ENCODE results near the gene USB1. TPM values are rescaled to one million over a fixed set of nuclear protein-coding genes. Genes with fewer than 3 reads are reported as not detected.

The USB1 gene
- total RNA-seq, 1 experiment from 2014 or later = 66.0 TPM

DNA sequence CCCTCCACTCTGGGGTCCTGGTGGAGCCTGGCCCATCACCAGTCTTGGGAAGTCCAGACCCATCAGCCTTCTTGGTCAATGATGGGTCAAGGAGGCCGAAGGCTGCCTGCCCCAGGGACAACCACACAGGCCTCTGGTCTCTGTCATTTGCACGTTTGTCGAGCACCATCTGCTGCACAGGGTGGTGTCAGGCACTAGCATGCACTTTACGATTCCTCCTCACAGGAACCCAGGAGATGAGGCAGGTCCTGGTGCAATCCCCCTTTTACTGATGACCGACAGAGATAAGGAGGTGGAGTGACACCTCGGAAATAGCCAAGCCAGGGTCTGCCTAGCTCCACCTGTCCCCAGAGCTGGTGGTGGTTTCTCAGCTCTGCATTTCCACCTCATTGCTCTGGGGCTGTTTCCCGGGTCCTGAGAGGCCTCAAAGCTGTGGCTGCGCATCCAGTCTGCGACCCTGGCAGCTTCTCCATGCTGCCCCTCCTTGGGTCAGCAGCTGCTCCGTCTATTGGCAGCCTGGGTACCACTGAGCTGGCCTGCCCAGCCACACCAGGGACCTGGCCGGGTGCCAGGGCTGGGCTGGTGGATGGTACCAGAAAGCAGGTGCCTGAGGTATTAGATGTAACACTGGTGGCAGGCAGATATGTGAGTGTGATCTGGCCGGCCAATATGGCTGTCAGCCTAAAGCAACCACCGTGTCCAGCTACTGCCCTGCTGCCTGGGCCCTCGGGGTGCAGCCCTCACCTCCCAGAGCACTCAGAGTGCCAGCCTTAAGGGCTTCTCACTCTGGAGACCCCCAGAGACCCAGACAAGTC lies 34.4 kb downstream of the USB1 start:
- BruUV-seq (replicated peaks) = no TSS peak

GRCh38 chr16:58036943-58037342 lies 35.7 kb downstream of the USB1 start:
- Histone ChIP-seq H3K4me1 (replicated peaks; ENCODE audit: insufficient read depth) (no peaks in the 10 kb centered on the region), H3F3A (ENCODE audit: insufficient read depth, low read depth) (no peaks in the 10 kb centered on the region), H3K79me2 (ENCODE audit: low read depth) (no peaks in the 10 kb centered on the region), H3K27me3 (ENCODE audit: insufficient read depth, low read depth) (no peaks in the 10 kb centered on the region), H3K4me3 (no peak overlapping the region), H3K36me3 (ENCODE audit: low read depth) (no peaks in the 10 kb centered on the region), H2AFZ (no peak overlapping the region), H4K20me1 (ENCODE audit: insufficient read depth) (peaks cover 5% of the 10 kb centered on the region; the same call in 1 of the 2 replicates), H3K9me3 (ENCODE audit: insufficient read depth, low read depth) (no peaks in the 10 kb centered on the region), H3K27ac (no peak overlapping the region), H3K4me2 (no peak overlapping the region), H3K9me2 (ENCODE audit: insufficient read depth) (no peaks in the 10 kb centered on the region)
- POLR2A ChIA-PET (ENCODE audit: unreplicated experiment) = no interaction called here
- CTCF ChIA-PET = no interaction called here
- intact Hi-C loops (cut with micrococcal nuclease; ENCODE audit: unreplicated experiment) = no loop called here
- peak in 1 of 2 experiments; percentile 8 for DNase-seq
- no TSS peak for BruUV-seq (replicated peaks)
- no peak for TF ChIP-seq EZH2 (IDR thresholded peaks at IDR 0.05; ENCODE audit: low read depth)
- TF ChIP-seq, protein P1, sequence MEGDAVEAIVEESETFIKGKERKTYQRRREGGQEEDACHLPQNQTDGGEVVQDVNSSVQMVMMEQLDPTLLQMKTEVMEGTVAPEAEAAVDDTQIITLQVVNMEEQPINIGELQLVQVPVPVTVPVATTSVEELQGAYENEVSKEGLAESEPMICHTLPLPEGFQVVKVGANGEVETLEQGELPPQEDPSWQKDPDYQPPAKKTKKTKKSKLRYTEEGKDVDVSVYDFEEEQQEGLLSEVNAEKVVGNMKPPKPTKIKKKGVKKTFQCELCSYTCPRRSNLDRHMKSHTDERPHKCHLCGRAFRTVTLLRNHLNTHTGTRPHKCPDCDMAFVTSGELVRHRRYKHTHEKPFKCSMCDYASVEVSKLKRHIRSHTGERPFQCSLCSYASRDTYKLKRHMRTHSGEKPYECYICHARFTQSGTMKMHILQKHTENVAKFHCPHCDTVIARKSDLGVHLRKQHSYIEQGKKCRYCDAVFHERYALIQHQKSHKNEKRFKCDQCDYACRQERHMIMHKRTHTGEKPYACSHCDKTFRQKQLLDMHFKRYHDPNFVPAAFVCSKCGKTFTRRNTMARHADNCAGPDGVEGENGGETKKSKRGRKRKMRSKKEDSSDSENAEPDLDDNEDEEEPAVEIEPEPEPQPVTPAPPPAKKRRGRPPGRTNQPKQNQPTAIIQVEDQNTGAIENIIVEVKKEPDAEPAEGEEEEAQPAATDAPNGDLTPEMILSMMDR (conservative IDR thresholded peaks at IDR 0.05) = no peak

More for the DNA sequence above, 34.4 kb downstream of the USB1 start:
- Histone ChIP-seq H3K36me3 (ENCODE audit: low read depth) (no peaks in the 10 kb centered on the region), H3K27ac (no peak overlapping the region), H4K20me1 (ENCODE audit: insufficient read depth) (peaks cover 5% of the 10 kb centered on the region; the same call in 1 of the 2 replicates), H3K79me2 (ENCODE audit: low read depth) (0 out of 2 replicates have a peak, but pooled peaks cover 4% of the 10 kb centered on the region), H3K4me1 (replicated peaks; ENCODE audit: insufficient read depth) (no peaks in the 10 kb centered on the region), H3K4me2 (no peak overlapping the region), H3K9me3 (ENCODE audit: insufficient read depth, low read depth) (no peaks in the 10 kb centered on the region), H3K4me3 (no peak overlapping the region), H3F3A (ENCODE audit: insufficient read depth, low read depth) (no peaks in the 10 kb centered on the region), H3K27me3 (ENCODE audit: insufficient read depth, low read depth) (no peaks in the 10 kb centered on the region), H2AFZ (no peak overlapping the region), H3K9me2 (ENCODE audit: insufficient read depth) (no peaks in the 10 kb centered on the region)
- ChIA-PET CTCF (no interaction called here), POLR2A (ENCODE audit: unreplicated experiment) (no interaction called here)
- intact Hi-C loops (cut with micrococcal nuclease; ENCODE audit: unreplicated experiment) = no loop called here
- peak in 1 of 2 experiments; percentile 18 for DNase-seq
- TF ChIP-seq, protein P1 (conservative IDR thresholded peaks at IDR 0.05) = no peak

- H3K79me2 ChIP-seq (ENCODE audit: low read depth) = no peaks in the 10 kb centered on the region
- no peak overlapping the region for H2AFZ ChIP-seq
- intact Hi-C loops (cut with micrococcal nuclease; ENCODE audit: unreplicated experiment) = no loop called here
- no TSS peak for BruUV-seq (replicated peaks)
- H3F3A ChIP-seq (ENCODE audit: insufficient read depth, low read depth) = no peaks in the 10 kb centered on the region
- DNase-seq = no peak
- CTCF ChIA-PET = no interaction called here
- no peaks in the 10 kb centered on the region for H3K36me3 ChIP-seq (ENCODE audit: low read depth)
- H3K9me3 ChIP-seq (ENCODE audit: insufficient read depth, low read depth) = no peaks in the 10 kb centered on the region
- no peak overlapping the region for H3K27ac ChIP-seq
- H3K4me1 ChIP-seq (replicated peaks; ENCODE audit: insufficient read depth) = no peaks in the 10 kb centered on the region
- no peak for TF ChIP-seq EZH2 (IDR thresholded peaks at IDR 0.05; ENCODE audit: low read depth)
- TF ChIP-seq, protein P1 (conservative IDR thresholded peaks at IDR 0.05) = no peak
- no peaks in the 10 kb centered on the region for H3K9me2 ChIP-seq (ENCODE audit: insufficient read depth)
- peaks cover 5% of the 10 kb centered on the region; the same call in 1 of the 2 replicates for H4K20me1 ChIP-seq (ENCODE audit: insufficient read depth)
- no peak overlapping the region for H3K4me2 ChIP-seq
- POLR2A ChIA-PET (ENCODE audit: unreplicated experiment) = no interaction called here
- H3K27me3 ChIP-seq (ENCODE audit: insufficient read depth, low read depth) = no peaks in the 10 kb centered on the region
- H3K4me3 ChIP-seq = no peak overlapping the region
Observed at GRCh38 chr16:58037365-58038057, 36.3 kb downstream of the USB1 start.
